ENCODE results near the gene PPP1R3F. TPM values are rescaled to one million over a fixed set of nuclear protein-coding genes. Genes with fewer than 3 reads are reported as not detected.

PPP1R3F gene
- total and polyA plus RNA-seq, 4 donors: 0.78 to 1.7 (median 1.4) TPM

DNA sequence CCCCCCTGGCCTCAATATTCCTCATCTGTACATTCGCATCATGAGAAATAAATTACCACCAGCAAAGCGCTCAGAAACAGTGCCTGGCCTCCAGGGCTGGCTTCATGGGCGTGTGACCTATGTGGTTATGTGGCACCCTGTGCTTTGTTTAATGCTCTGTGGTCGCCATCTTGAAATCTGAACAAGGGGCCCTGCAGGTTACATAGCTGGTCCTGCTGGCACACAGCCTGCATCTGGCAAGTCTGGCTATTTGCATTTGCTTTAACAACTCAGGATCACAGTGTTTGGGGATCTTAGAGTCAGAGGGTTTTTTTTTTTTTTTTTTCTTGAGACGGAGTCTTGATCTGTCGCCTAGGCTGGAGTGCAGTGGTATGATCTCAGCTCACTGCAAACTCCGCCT lies 15.0 kb upstream of the PPP1R3F start:
- Histone ChIP-seq H3K4me3 (ENCODE audit: low read depth in 1 of 3, low read length in 3 of 3) (no peak overlapping the region), H3K27ac (ENCODE audit: low read depth in 1 of 2, low read length in 2 of 2) (no peak overlapping the region), H3K27me3 (ENCODE audit: control insufficient read depth in 4 of 4, insufficient read depth in 4 of 4, low read length in 3 of 4) (no peaks in the 10 kb centered on the region), H3K9me3 (ENCODE audit: control insufficient read depth in 4 of 4, low read length in 3 of 4) (no peaks in the 10 kb centered on the region), H3K9ac (ENCODE audit: low read depth in 1 of 2, low read length in 2 of 2) (no peak overlapping the region), H3K4me1 (ENCODE audit: control insufficient read depth in 4 of 4, insufficient read depth in 4 of 4, low read length in 3 of 4) (peaks cover 3 to 16% (median 5%) of the 10 kb centered on the region in 4 donors), H3K36me3 (ENCODE audit: control insufficient read depth in 4 of 4, insufficient read depth in 3 of 4, low read depth in 1 of 4, low read length in 3 of 4) (no peaks in the 10 kb centered on the region)
- WGBS: 98% methylated on average over 7 of the region's 7 CpGs
- TF ChIP-seq YY1 (IDR thresholded peaks at IDR 0.05): no peak
- TF ChIP-seq SP1 (IDR thresholded peaks at IDR 0.05): no peak
- TF ChIP-seq, protein P1, sequence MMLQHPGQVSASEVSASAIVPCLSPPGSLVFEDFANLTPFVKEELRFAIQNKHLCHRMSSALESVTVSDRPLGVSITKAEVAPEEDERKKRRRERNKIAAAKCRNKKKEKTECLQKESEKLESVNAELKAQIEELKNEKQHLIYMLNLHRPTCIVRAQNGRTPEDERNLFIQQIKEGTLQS (IDR thresholded peaks at IDR 0.05): no peak
- no peak for TF ChIP-seq HNF4G (IDR thresholded peaks at IDR 0.05)
- TF ChIP-seq JUND (IDR thresholded peaks at IDR 0.05): no peak
- no peak for TF ChIP-seq TAF1 (conservative IDR thresholded peaks at IDR 0.05)
- TF ChIP-seq FOXA2 (IDR thresholded peaks at IDR 0.05): no peak
- DNase-seq (ENCODE audit: low spot score): no peak

DNA sequence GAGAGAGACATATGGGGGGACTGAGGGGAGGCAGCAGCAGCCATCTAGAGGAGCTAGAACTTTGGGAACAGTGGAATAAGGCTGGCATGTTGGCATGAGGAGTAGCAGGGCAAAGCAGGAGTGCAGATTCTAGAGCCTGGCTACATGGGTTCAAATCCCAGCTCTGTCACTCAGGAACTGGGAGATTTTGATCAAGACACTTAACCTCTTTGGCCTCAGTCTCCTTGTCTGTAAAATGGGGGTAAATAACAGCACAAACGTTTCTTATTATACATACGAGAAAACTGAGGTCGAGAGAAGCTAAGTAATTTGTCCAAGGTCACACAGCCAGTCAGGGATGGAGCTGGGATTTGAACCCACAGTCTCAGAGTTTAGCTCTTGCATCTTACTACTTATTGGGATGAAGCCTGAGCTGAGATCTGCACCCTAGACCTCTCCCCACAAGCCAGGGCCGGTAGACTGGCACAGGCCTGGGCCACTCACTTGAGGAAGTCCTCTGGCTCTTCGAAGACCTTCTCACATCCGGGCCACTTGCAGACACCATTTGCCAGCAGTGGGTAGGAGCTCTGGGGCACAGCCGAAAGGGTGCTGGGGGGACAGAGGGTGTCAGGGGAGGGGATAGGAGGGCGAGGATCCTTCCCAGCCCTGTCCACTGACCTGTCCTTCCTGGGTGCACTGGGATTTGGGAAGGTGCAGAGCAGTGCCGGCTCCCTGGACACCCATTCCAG lies 13.2 kb upstream of the PPP1R3F start:
- WGBS: 91% methylated on average over 9 of the region's 9 CpGs
- DNase-seq (ENCODE audit: low spot score): no peak
- no peak overlapping the region for H3K4me3 ChIP-seq (ENCODE audit: low read depth in 1 of 3, low read length in 3 of 3)

DNA sequence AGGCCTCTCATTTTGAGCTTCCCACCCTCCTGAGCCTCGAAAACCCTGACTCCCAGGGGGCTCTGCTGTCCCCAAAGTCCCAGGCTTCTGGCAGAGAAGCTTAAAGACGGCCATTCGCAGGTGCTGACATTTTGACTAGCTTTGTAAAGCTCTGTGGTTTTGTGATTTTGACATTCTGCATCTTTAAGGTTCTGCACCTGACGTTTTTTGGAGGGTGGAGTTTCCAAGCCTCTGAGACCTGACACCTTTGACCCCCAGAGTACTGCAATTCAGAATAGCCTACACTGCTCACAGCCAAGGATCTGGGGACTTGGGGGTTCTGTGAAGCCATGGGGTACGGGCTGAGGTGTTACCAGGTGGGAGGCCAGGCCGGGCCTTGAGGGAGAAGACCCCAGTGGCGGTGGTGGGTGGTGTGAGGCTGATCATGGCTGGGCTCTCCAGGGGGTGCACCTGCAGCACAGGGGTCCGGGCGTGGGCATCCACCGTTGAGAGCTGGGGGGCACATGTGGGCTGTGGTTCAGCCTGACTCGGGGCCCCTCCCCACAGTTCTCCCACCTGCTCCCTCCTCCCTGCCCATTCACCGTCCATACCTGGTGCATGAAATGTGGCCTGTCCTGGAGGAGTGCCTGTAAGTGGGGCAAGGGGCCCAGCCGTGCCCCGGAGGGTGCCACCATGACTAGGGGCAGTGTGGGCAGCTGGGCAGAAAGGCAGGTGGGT lies 12.4 kb upstream of the PPP1R3F start:
- H3K9me3 ChIP-seq (ENCODE audit: control insufficient read depth in 4 of 4, low read length in 3 of 4): no peaks in the 10 kb centered on the region
- peaks cover 3 to 16% (median 5%) of the 10 kb centered on the region in 4 donors for H3K4me1 ChIP-seq (ENCODE audit: control insufficient read depth in 4 of 4, insufficient read depth in 4 of 4, low read length in 3 of 4)
- 94% methylated on average over 14 of the region's 14 CpGs for WGBS
- no peak overlapping the region for H3K4me3 ChIP-seq (ENCODE audit: low read depth in 1 of 3, low read length in 3 of 3)
- DNase-seq (ENCODE audit: low spot score): no peak
- H3K9ac ChIP-seq (ENCODE audit: low read depth in 1 of 2, low read length in 2 of 2): no peak overlapping the region
- H3K36me3 ChIP-seq (ENCODE audit: control insufficient read depth in 4 of 4, insufficient read depth in 3 of 4, low read depth in 1 of 4, low read length in 3 of 4): no peaks in the 10 kb centered on the region
- H3K27ac ChIP-seq (ENCODE audit: low read depth in 1 of 2, low read length in 2 of 2): no peak overlapping the region
- H3K27me3 ChIP-seq (ENCODE audit: control insufficient read depth in 4 of 4, insufficient read depth in 4 of 4, low read length in 3 of 4): no peaks in the 10 kb centered on the region
- TF ChIP-seq, protein P1 (IDR thresholded peaks at IDR 0.05): no peak
- TF ChIP-seq FOXA1 (IDR thresholded peaks at IDR 0.05) (no peak), RXRA (IDR thresholded peaks at IDR 0.05) (no peak), REST (IDR thresholded peaks at IDR 0.05) (no peak), NR2F2 (IDR thresholded peaks at IDR 0.05) (no peak), JUND (IDR thresholded peaks at IDR 0.05) (no peak), SP1 (IDR thresholded peaks at IDR 0.05) (no peak), CTCF (IDR thresholded peaks at IDR 0.05; ENCODE audit: low read depth, low read length, missing input control) (no peak)
- TF ChIP-seq, protein P2, sequence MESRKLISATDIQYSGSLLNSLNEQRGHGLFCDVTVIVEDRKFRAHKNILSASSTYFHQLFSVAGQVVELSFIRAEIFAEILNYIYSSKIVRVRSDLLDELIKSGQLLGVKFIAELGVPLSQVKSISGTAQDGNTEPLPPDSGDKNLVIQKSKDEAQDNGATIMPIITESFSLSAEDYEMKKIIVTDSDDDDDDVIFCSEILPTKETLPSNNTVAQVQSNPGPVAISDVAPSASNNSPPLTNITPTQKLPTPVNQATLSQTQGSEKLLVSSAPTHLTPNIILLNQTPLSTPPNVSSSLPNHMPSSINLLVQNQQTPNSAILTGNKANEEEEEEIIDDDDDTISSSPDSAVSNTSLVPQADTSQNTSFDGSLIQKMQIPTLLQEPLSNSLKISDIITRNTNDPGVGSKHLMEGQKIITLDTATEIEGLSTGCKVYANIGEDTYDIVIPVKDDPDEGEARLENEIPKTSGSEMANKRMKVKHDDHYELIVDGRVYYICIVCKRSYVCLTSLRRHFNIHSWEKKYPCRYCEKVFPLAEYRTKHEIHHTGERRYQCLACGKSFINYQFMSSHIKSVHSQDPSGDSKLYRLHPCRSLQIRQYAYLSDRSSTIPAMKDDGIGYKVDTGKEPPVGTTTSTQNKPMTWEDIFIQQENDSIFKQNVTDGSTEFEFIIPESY (IDR thresholded peaks at IDR 0.05): no peak

More for the DNA sequence above, 13.2 kb upstream of the PPP1R3F start:
- H3K27me3 ChIP-seq (ENCODE audit: control insufficient read depth in 4 of 4, insufficient read depth in 4 of 4, low read length in 3 of 4): no peaks in the 10 kb centered on the region
- H3K9ac ChIP-seq (ENCODE audit: low read depth in 1 of 2, low read length in 2 of 2): no peak overlapping the region
- no peaks in the 10 kb centered on the region for H3K9me3 ChIP-seq (ENCODE audit: control insufficient read depth in 4 of 4, low read length in 3 of 4)
- no peaks in the 10 kb centered on the region for H3K36me3 ChIP-seq (ENCODE audit: control insufficient read depth in 4 of 4, insufficient read depth in 3 of 4, low read depth in 1 of 4, low read length in 3 of 4)
- H3K27ac ChIP-seq (ENCODE audit: low read depth in 1 of 2, low read length in 2 of 2): no peak overlapping the region
- H3K4me1 ChIP-seq (ENCODE audit: control insufficient read depth in 4 of 4, insufficient read depth in 4 of 4, low read length in 3 of 4): peaks cover 3 to 16% (median 5%) of the 10 kb centered on the region in 4 donors
- TF ChIP-seq NR2F2 (IDR thresholded peaks at IDR 0.05) (no peak), JUND (IDR thresholded peaks at IDR 0.05) (no peak), FOXA2 (IDR thresholded peaks at IDR 0.05) (no peak), YY1 (IDR thresholded peaks at IDR 0.05) (no peak)
- TF ChIP-seq, protein P2 (IDR thresholded peaks at IDR 0.05): no peak

All from liver (tissue), 9 donors.